ENCODE measurements around the gene ARSB.
"Not testable (repeated sequence)": the region's sequence is repeated elsewhere in the genome, so short reads cannot be mapped to it uniquely, and the experiment has no call there.

ARSB gene

DNA sequence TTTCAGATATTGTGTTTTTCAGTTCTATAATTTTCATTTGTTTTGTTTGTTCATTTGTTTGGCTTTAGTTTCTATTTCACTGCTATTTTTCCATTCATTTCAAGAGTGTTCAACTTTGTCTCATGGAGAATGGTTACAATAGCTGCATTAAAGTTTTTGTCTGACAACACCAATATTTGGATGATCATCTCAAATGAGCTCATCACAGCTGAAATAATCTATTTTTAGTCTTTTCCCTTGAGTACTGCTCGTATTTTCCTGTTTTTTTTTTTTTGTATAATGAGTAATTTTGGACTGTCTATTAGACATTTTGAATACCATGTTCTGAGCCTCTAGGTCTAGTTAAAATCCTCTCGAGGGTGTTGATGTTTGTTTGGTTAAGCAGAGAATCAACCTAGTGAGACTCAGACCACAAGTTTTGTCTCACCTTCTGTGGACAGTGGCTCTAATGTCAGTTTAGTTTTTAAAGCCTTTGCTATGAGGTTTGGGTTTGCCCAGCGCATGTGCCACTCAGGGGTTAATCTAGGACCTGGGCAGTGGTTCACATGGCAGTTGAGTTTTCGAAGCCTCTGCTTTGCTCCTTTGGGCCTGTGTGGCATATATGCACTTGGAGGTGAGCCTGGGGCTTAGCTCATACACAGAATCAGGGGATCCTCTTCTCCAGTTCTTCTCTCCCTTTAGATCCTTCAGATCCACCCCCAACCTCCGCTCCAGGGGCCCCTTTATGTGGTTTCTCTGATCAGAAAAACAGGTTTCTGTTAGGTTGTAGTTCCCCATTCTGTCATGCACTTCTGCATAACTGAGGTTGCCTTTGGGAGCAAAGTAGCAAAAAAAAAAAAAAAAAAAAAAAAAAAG lies 79.8 kb downstream of the ARSB start:
- DNase-seq (ENCODE audit: low read depth in 3 of 3, low spot score in 1 of 3) = no peak

DNA sequence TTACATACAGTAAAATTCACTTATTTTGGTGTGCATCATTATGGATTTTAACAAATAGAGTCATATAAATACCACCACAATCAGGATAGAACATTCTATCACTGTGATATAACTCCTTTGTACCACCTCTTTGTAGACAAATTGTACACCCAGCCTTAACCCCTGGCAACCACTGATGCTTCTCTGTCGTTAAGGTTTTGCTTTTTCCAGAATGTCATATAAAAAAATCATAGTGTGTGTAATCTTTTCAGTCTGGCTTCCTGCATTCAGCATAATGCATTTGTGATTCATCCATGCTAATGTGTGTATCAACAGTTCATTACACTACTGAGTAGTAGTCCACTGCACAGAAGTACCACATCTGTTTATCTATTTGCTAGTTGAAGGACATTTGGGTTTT lies 81.2 kb downstream of the ARSB start:
- no peak for DNase-seq (ENCODE audit: low read depth in 3 of 3, low spot score in 1 of 3)

DNA sequence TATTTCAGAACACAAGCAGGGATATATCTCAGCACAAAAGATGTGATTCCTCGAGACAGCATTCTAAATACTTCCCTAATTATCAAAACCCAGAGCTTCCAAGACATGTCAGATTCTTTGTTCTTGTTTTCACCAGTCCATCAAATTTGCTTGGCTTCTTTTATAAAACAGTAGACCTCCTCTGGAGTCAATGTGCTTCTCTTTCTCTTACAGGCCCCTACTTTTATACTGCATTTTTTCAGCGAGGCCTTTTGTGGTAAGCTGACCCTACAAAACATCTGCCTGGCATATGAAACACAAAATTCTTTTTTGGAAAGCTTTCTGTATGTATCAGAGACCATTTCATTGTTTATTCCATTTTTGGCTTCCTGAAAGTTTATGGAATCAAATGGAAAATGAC lies 81.8 kb downstream of the ARSB start:
- DNase-seq (ENCODE audit: low read depth in 3 of 3, low spot score in 1 of 3) = no peak

DNA sequence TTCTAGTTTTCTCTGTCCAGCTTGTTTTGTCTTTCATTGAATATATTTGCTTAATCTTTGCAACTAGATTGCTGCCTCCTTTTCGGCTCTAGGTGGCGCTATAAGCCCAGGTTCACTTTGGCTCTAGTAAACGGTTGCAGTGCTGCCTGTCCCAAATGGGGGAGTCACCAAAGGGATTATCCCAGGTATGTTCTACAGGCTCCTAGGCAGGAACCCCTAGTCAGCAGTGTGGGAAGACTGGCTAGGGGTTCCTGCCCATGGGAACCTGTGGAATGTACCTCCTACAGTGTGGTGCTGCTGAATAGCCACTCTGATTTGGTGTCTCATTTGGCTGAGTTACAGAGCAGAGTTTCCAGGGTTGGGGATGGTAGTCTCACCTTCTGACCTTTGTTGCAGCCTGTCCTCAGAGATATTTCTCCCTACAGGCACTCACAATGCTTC lies 85.2 kb downstream of the ARSB start:
- no peak for DNase-seq (ENCODE audit: low read depth in 3 of 3, low spot score in 1 of 3)

DNA sequence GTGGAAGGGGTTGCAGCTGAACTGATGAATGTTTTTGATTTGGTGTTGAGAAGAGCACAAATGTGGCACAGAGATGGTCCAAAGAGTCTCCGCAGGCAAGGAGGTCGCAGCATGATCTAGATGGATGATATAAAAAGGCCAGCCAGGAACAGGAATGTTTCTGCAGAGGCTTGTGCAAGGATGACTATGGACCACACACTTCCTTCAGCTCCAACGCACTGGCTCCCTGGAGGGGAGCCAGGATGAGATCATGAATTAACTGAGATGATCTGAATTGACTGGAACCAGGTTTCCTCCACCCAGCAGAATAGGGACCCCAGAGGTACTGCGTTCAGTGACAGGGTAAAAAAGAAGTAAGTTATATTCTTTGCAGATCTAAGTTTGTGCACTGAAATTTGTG lies 89.0 kb downstream of the ARSB start:
- DNase-seq (ENCODE audit: low read depth in 3 of 3, low spot score in 1 of 3) = no peak

DNA sequence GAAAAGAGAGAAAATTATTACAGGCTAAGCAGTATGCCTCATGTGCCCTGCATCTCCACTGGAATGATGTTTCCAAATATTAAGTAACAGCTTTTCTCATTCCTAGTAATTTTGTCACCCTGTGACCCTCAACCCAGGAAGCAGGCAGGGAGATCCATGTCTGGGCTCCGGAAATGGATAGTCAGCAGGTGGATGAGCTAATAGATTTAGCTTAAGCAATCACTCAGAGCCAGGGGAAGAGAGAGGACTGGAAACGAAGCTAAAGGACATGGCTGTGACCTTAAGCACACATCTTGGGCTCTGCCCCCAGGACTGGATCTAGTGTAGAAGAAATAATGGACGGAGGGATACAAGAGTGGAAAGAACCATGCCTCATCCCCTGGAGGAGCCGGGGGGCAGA lies 89.5 kb downstream of the ARSB start:
- DNase-seq (ENCODE audit: low read depth in 3 of 3, low spot score in 1 of 3) = no peak

DNA sequence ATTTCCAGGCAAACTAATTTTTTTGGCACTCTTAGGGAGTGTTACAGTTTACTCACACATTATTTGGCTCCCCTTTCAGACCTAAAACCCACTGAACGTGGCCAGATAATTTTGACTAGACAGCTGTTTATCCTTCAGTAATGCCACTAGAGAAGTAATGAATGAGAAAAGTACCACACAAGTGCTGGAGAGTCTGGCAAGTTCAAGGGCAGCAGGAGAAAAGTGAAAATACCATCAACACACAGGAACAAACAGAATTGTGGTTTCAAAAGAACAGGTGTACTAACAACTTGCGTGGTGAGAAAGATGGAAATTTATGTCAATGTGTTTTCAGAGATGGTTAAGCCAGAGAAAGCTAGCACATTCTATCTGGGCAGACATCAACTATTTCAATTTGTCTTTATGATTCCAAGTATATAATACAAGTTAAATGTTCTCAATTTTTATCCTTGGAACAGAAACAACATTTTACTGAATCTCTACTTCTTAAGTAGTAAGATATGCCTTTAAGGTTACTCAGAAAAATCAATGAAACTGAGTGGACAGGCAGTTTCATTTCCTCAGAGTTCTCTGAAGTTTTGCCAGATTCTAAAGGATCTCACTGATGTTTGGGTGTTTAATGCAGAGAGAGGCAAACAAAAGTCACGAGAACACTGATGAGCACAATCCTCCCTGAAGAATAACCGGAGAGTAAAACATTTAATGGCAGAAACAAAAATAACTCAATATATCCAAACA lies 91.0 kb downstream of the ARSB start:
- no peak for DNase-seq (ENCODE audit: low read depth in 3 of 3, low spot score in 1 of 3)

DNA sequence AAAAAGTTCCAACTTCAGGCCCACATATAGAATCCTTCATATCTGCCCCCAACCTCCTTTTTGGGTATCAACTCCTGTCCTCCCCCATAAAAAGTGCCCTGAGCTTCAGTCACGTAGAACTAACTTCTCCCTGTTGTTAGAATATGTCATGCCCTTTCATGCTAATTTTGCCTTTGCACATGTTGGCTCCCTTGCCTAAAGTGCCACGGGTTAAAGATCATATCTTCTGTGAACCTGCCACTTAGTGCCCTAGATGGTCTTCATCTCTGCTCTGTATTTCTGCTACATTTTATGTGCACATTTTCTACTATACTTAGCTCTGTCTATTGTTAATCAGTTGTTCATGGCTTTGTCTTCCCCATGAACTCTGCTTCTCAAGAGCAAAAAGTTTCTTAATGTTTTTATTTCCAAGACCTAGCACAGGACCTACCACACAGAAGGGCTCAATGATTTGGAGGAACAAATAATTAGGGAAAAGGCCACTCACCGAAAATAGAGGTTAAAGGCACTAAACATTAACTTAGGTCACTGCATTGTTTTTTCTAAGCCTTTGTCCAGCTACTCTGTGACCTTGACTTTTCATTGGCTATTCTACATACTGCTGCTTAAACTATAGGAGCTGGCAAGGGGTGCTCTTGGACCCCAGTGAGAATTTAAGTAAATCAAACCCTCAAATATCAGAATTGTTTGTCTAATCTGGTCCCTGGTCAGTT lies 94.3 kb downstream of the ARSB start:
- DNase-seq (ENCODE audit: low read depth in 3 of 3, low spot score in 1 of 3) = no peak

DNA sequence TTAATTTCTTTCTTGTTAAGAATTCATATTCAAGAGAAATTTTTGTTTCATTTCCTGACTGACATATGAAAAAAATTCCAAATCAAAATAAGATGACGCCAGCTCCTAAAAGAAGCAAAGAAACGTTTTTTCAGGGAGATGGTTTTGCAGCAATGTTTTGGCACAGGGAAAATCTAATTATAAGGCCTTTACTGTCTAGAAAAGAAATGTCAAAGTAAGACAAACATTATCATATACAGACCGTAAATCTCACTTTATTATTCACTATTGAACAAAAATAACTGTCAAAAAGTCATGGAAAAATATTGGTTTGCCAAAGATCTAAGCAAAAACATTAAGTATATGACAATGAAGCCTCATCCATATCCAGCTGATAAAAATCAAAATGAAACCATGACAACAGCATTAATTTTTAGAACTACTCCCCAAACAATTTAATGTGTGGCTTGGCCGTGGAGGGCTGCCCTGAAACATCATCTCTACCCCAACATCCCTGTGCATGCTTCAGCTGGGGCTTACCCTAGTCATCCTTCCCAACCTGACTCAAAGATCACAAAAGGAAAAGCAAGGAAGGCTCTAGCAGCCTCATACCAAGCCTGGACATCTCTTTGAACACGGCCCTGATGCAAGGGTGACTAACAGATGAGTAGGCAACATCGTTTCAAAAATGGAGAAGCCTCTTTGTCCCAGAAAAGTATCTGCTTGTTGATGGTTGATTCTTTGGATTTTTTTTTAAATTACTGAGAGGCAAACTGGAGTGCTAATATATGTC lies 95.6 kb downstream of the ARSB start:
- DNase-seq (ENCODE audit: low read depth in 3 of 3, low spot score in 1 of 3) = no peak

DNA sequence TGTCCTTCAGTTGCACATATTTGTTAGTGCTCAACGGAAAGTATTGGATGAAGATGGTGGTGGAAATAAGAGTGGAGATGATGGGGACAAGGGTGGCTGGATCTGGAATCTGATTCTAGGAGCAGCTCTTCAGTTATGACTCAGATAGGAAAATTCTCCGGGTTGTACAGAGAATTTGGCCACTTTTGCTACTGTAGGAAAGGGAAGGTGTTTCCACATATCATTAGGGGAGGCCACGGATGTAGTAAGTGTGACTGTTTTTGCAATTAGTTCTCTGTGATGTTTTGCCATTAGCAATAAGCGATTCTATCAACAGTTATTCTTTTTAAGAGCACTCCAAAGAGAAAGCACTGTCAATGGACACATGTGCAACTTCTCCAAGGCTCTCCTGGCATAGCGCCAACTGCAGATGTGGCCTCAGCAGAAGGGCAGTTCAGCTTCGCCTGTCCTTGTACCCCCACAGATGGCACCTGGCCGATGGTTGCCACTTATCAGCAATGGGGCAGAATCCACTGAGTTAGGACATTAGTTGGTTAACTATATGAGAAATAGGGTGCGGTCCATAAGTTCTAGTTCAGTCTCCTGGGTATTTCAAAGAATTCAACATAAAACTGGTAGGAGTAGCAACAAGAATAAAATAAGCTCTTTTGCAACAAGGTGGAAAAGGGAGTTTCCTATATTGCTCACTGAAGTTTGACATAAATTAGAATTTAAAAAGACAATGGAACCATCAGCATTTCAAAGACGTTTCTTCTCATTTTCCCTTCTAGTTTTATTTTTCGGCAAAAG lies 96.3 kb downstream of the ARSB start:
- no peak for DNase-seq (ENCODE audit: low read depth in 3 of 3, low spot score in 1 of 3)

DNA sequence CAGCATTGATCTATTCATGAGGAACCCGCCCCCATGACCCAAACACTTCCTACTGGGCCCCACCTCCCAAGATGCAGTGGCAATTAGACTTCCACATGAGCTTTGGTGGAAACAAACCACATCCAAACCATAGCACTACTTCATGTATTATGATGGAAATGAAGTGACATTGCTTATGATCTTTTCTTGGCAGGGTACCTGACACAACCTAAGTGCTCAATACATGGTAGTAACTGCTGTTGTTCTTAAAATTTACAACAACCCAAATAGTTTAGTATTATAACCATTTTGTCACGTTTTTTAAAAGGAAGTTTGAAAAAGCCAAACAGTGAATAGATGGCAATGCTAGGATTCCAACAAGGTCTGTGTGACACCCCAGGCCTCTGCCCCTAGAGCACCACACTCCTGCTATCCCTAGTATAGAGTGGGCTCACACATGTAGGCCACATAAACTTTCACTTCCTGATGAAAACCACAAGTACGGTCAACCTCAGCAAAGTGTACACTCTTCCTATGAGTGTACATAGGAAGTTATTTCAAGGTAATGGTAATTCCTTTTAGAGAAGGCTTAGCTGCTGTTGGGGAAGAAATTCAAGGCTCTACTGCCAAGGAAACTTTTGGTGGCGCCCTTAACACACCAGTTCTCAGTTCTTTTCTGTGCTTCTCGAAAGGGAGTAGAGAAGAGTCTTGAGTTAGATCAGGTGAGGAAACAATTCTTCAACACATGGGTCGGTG lies 97.6 kb downstream of the ARSB start:
- no peak for DNase-seq (ENCODE audit: low read depth in 3 of 3, low spot score in 1 of 3)

DNA sequence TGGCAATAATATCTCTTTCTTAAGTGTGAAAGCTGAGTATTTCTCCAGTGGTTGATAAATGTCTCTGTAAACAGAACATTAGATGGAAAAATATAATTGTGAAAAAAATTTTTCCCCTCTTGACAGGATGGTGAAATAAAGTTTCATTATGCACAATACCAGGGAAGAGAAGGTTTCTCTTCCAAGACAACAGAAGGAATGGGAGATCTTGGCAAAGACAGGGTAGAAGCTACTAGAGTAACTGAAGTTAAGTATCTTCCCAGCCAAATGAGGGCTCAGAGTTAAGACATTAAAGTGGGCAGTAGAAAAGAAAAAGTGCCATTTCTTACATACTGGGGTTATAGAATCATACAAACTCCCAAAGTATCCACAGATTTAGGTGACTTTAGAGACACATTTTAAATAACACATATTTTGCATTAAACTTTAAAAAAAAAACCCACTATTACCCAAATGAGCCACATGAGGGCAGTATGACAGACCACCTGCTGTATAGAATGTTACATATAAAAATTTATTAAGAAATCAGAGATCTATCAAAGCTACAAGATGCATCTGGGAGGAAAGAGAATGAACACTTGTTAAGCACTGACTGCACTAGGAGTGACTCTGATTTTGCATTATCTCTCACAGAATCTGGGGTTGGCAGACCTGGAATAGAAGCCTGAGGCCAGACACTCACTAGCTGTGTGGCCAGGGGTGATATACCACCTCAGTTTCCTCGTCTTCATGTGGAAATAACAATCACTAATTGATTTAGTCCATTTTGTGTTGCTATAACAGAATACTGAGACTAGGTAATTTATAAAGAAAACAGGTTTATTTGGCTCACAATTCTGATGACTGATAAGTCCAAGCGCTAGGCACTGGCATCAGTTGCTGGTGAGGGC lies 98.5 kb downstream of the ARSB start:
- DNase-seq (ENCODE audit: low read depth in 3 of 3, low spot score in 1 of 3) = no peak

DNA sequence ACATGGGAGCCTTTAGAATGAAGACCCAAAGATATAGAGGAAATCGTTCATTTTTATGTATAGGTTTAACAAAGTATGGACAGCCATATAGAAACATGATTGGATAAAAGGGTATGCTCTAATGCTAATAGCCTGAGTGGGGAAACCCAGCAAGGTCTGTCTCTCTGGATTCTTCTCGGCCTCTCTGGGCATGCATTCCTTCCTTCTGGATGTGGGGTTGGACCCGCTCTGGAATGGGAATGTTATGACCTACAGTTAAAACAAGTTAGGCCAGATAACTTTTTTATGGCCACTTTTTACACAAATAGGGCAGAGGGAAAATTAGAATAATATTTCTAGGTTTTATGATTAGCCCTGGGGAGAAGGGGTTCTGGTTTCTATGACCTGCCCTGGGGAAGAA lies 103.2 kb downstream of the ARSB start:
- no peak for DNase-seq (ENCODE audit: low read depth in 3 of 3, low spot score in 1 of 3)

DNA sequence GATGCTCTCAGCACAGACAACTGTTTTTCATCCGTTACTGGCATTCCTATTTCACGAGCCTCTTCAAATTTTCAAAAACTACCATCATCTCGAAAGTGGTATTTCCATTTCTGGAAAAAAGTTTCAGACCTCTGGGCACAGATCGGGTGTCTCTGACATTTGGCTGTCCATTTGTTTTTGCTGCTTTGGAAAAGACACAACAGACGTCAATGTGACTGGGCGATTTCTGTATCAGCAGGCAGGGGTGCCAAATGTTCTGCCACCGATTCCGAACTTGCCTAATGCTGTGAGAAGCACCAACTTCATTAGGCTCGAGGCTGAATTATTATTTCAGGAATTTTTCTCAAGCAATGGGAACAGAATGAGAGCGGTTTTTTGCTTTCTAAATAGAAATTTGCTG lies 105.6 kb downstream of the ARSB start:
- DNase-seq (ENCODE audit: low read depth in 3 of 3, low spot score in 1 of 3) = no peak

DNA sequence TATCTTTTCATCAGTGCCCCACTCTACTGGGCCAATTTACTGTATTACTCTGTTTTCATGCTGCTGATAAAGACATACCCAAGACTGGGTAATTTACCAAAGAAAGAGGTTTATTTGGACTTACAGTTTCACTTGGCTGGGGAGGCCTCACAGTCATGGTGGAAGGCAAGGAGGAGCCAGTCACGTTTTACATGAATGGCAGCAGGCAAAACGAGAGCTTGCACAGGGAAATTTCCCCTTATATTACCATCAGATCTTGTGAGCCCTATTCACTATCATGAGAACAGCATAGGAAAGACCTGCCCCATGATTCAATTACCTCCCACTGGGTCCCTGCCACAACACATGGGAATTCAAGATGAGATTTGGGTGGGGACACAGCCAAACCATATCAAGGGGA lies 119.0 kb downstream of the ARSB start:
- DNase-seq (ENCODE audit: low read depth in 3 of 3, low spot score in 1 of 3) = not testable (repeated sequence)

DNA sequence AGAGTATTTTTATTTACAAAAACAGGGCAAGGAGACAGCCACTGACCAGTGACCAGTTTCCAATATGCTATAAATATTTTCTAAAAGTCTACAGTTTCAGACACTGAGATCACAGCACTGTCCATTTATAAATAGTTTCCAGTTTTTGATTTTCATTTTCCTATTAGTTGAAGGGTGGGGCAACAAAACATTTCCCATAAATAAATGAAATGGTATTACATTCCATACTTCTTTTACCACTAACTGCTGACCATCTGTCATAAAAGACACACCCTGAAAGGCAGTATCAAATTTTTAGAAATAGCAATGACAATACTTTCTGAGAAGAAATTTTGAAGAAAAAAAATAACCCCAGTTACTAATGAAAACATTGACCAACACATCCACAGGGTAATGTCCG lies 126.7 kb downstream of the ARSB start:
- DNase-seq (ENCODE audit: low read depth in 3 of 3, low spot score in 1 of 3) = no peak

DNA sequence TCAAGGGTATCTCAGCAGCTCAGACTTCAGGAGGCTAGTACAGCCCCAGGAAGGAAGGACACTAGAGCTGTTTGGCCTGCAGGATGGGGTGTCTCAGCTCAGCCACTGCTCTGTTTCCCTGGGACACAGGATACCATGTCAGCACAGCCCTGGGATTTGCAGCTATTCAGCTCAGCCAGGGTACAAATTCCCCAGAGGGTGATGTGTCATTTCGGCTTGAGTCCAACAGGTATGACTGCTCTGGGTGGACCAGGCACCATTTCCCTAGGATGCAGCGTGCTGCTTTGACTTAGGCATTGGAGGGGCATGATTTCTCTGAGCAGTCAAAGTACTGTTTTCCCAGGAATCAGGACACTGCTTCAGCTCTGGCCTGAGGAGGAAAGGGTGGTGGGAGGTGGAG lies 130.1 kb downstream of the ARSB start:
- DNase-seq (ENCODE audit: low read depth in 3 of 3, low spot score in 1 of 3) = no peak

DNA sequence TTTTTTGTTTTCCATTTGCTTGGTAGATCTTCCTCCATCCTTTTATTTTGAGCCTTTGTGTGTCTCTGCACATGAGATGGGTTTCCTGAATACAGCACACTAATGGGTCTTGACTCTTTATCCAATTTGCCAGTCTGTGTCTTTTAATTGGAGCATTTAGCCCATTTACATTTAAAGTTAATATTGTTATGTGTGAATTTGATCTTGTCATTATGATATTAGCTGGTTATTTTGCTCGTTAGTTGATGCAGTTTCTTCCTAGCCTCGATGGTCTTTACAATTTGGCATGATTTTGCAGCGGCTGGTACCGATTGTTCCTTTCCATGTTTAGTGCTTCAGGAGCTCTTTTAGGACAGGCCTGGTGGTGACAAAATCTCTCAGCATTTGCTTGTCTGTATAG lies 133.2 kb downstream of the ARSB start:
- not testable (repeated sequence) for DNase-seq (ENCODE audit: low read depth in 3 of 3, low spot score in 1 of 3)

DNA sequence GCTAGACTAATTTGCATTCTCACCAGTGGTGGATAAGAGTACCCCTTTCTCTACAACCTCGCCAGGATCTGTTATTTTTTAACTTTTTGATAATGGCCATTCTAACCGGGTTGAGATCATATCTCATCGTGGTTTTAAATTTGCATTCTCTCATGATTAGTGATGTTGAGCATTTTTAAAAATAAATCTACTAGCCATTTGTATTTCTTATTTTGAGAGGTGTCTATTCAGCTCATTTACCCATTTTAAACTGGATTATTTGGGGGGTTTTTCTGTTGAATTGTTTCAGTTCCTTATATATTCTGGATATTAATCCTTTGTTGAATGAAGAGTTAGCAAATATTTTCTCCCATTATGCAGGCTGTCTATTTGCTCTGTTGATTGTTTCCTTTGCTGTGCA lies 139.6 kb downstream of the ARSB start:
- no peak for DNase-seq (ENCODE audit: low read depth in 3 of 3, low spot score in 1 of 3)
